ENCODE measurements around the gene SLIT3.

SLIT3 gene

GRCh38 chr5:168697034-168697720 is 603.8 kb downstream of the SLIT3 start:
- no peak for DNase-seq (ENCODE audit: extremely low spot score)
- CTCF ChIA-PET = interaction anchor here (2.2 kb wide), 1 partner anchor 18 kb away, joined by 6 read pairs; no protein-coding TSS in a partner anchor
- TF ChIP-seq NFRKB (IDR thresholded peaks at IDR 0.05) = no peak
- TF ChIP-seq FOXA1 (IDR thresholded peaks at IDR 0.05) = no peak
- TF ChIP-seq LEF1 (IDR thresholded peaks at IDR 0.05; ENCODE audit: borderline replicate concordance) = no peak
- TF ChIP-seq ARNT (IDR thresholded peaks at IDR 0.05) = no peak
- TF ChIP-seq SUZ12 (IDR thresholded peaks at IDR 0.05) = no peak
- no peak for TF ChIP-seq TARDBP (IDR thresholded peaks at IDR 0.05)
- no peak for TF ChIP-seq FOXK2 (IDR thresholded peaks at IDR 0.05)
- TF ChIP-seq FOXM1 (IDR thresholded peaks at IDR 0.05; ENCODE audit: borderline replicate concordance) = no peak
- no peak for TF ChIP-seq ELF4 (IDR thresholded peaks at IDR 0.05)
- no peak for TF ChIP-seq PKNOX1 (IDR thresholded peaks at IDR 0.05)
- no peak for TF ChIP-seq HDGF (IDR thresholded peaks at IDR 0.05; ENCODE audit: borderline replicate concordance)
- POLR2A ChIA-PET = no interaction called here

GRCh38 chr5:168696611-168697010 is 604.3 kb downstream of the SLIT3 start:
- DNase-seq (ENCODE audit: extremely low spot score) = no peak
- TF ChIP-seq L3MBTL2 (conservative IDR thresholded peaks at IDR 0.05) = no peak
- TF ChIP-seq BHLHE40 (IDR thresholded peaks at IDR 0.05; ENCODE audit: borderline replicate concordance) = no peak
- TF ChIP-seq FOXK2 (IDR thresholded peaks at IDR 0.05) = no peak
- no peak for TF ChIP-seq PKNOX1 (IDR thresholded peaks at IDR 0.05)
- TF ChIP-seq NFRKB (IDR thresholded peaks at IDR 0.05) = no peak
- TF ChIP-seq SP1 (IDR thresholded peaks at IDR 0.05) = no peak
- no peak for TF ChIP-seq SUZ12 (IDR thresholded peaks at IDR 0.05)
- TF ChIP-seq CTBP1 (IDR thresholded peaks at IDR 0.05; ENCODE audit: borderline replicate concordance) = no peak
- TF ChIP-seq HDGF (IDR thresholded peaks at IDR 0.05; ENCODE audit: borderline replicate concordance) = no peak
- TF ChIP-seq TARDBP (IDR thresholded peaks at IDR 0.05) = no peak
- no peak for TF ChIP-seq ZNF384 (IDR thresholded peaks at IDR 0.05)
- no peak for TF ChIP-seq ARNT (IDR thresholded peaks at IDR 0.05)
- no peak for TF ChIP-seq ELF4 (IDR thresholded peaks at IDR 0.05)
- no peak for TF ChIP-seq FOXM1 (IDR thresholded peaks at IDR 0.05; ENCODE audit: borderline replicate concordance)
- no peak for TF ChIP-seq FOXA1 (IDR thresholded peaks at IDR 0.05)
- no peak for TF ChIP-seq LEF1 (IDR thresholded peaks at IDR 0.05; ENCODE audit: borderline replicate concordance)
- POLR2A ChIA-PET = no interaction called here
- CTCF ChIA-PET = interaction anchor here (0.6 to 2.2 kb wide), 2 partner anchors 17 to 898 kb away, joined by 3 to 6 read pairs; no protein-coding TSS in a partner anchor

GRCh38 chr5:168695301-168695835 is 605.6 kb downstream of the SLIT3 start:
- TF ChIP-seq ARNT (IDR thresholded peaks at IDR 0.05) (no peak), NFRKB (IDR thresholded peaks at IDR 0.05) (no peak), SP1 (IDR thresholded peaks at IDR 0.05) (no peak), SUZ12 (IDR thresholded peaks at IDR 0.05) (no peak), HDGF (IDR thresholded peaks at IDR 0.05; ENCODE audit: borderline replicate concordance) (no peak)
- DNase-seq (ENCODE audit: extremely low spot score) = no peak
- POLR2A ChIA-PET = no interaction called here
- CTCF ChIA-PET = interaction anchor here (1.3 kb wide), 1 partner anchor 16 kb away, joined by 4 read pairs; no protein-coding TSS in a partner anchor

- no peak for DNase-seq (ENCODE audit: extremely low spot score)
- TF ChIP-seq LEF1 (IDR thresholded peaks at IDR 0.05; ENCODE audit: borderline replicate concordance) (no peak), SP1 (IDR thresholded peaks at IDR 0.05) (no peak), FOXK2 (IDR thresholded peaks at IDR 0.05) (no peak), BHLHE40 (IDR thresholded peaks at IDR 0.05; ENCODE audit: borderline replicate concordance) (no peak), SUZ12 (IDR thresholded peaks at IDR 0.05) (no peak), NFRKB (IDR thresholded peaks at IDR 0.05) (no peak), TARDBP (IDR thresholded peaks at IDR 0.05) (no peak), ZNF384 (IDR thresholded peaks at IDR 0.05) (no peak), ARNT (IDR thresholded peaks at IDR 0.05) (no peak), HDGF (IDR thresholded peaks at IDR 0.05; ENCODE audit: borderline replicate concordance) (no peak), CTBP1 (IDR thresholded peaks at IDR 0.05; ENCODE audit: borderline replicate concordance) (no peak), FOXA1 (IDR thresholded peaks at IDR 0.05) (no peak), FOXM1 (IDR thresholded peaks at IDR 0.05; ENCODE audit: borderline replicate concordance) (no peak), PKNOX1 (IDR thresholded peaks at IDR 0.05) (no peak), ELF4 (IDR thresholded peaks at IDR 0.05) (no peak), L3MBTL2 (conservative IDR thresholded peaks at IDR 0.05) (no peak)
- CTCF ChIA-PET = interaction anchor here (1.3 kb wide), 1 partner anchor 15 kb away, joined by 4 read pairs; no protein-coding TSS in a partner anchor
- POLR2A ChIA-PET = no interaction called here
Observed at GRCh38 chr5:168694289-168694688, 606.6 kb downstream of the SLIT3 start.

- CTCF ChIA-PET = no interaction called here
- POLR2A ChIA-PET = no interaction called here
Observed at GRCh38 chr5:168693883-168694282, 607.1 kb downstream of the SLIT3 start.

More at GRCh38 chr5:168693883-168694282, 607.1 kb downstream of the SLIT3 start:
- no peak for DNase-seq (ENCODE audit: extremely low spot score)
- TF ChIP-seq TARDBP (IDR thresholded peaks at IDR 0.05) (no peak), ELF4 (IDR thresholded peaks at IDR 0.05) (no peak), FOXK2 (IDR thresholded peaks at IDR 0.05) (no peak), L3MBTL2 (conservative IDR thresholded peaks at IDR 0.05) (no peak), HDGF (IDR thresholded peaks at IDR 0.05; ENCODE audit: borderline replicate concordance) (no peak), BHLHE40 (IDR thresholded peaks at IDR 0.05; ENCODE audit: borderline replicate concordance) (no peak), ARNT (IDR thresholded peaks at IDR 0.05) (no peak), NFRKB (IDR thresholded peaks at IDR 0.05) (no peak), LEF1 (IDR thresholded peaks at IDR 0.05; ENCODE audit: borderline replicate concordance) (no peak), SUZ12 (IDR thresholded peaks at IDR 0.05) (no peak), FOXA1 (IDR thresholded peaks at IDR 0.05) (no peak)
